Activated gamma-delta T cell treated with anti-CD3 and anti-CD28 coated beads, Interleukin-2, amount 50 U/mL, for 16 hours (primary cell): ENCODE results near the gene MCM10.
A peak's percentile ranks its signal among the peaks of the same experiment; 100 is the strongest.
"Not testable (repeated sequence)": the region's sequence is repeated elsewhere in the genome, so short reads cannot be mapped to it uniquely, and the experiment has no call there.

Experiments used
- DNase-seq: peaks from one replicate; pipeline ENCODE4 v3.0.0-alpha.2; 2020; ENCODE audit warnings: low read depth

Gene MCM10

DNA sequence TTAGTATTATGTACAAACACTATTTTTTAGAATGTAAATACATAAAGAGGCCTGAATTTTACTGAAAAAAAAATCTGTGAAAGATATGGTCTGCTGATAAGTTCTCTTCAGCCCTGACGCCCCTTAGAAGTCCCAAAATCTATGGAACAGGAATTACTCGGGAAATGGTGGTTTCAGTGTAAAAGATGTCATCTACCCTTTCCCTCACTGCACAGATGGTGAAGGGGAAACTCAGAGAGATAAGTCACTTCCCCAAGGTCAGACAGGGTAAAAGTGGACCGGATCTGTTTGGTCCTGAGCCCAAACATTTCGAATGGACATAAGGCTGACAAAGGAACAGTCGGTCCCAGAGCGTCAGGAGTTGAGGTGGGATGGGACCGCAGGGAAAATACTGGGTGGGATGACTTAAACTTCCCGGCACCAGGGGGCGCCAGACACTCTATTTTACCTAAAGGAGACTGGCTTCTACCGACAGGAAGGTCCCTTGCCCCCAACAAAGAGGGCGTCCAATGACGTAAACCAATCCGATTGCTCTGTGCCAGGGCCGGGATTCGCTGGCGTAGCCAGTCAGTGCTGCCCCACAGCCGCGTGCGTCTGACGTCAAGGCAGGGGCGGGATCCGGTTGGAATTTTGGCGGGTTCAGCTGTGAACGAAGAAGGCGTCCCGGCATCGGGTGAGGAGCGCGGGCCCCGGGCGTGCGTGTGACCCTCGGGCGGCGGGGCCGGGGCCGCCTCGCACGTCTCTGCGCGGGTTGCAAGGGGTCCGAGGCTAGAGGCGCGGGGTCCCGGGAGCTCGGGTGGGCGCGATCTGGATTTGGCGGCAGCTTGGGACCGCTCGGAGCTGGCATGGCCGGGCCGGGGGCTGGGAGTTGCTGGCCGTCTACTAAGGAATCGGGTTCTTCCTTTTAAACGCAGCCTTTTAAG is at the start of gene MCM10:
Gene MCM10 (plus strand): TSS at position 625 of the 923 bp plus-strand sequence. CDS start 2,645 bp downstream, outside the sequence.
- peak; percentile 95 for DNase-seq

DNA sequence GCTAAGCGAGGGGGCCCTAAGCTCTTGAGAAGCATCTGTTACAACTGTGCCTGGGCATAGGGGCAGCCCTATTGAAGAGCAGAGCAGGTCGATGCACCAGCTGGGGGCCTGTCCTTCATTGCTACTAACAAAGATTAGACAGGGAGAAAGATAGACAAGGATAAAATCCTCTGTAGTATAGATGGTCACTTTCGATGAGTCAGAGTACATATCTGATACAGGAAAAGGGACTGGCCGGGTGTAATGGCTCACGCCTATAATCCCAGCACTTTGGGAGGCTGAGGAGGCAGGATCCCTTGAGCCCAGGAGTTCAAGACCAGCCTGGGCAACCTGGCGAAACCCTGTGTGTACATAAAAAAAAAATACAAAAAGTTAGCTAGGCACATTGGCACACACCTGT is 47.8 kb upstream of the MCM10 start:
- no peak for DNase-seq

DNA sequence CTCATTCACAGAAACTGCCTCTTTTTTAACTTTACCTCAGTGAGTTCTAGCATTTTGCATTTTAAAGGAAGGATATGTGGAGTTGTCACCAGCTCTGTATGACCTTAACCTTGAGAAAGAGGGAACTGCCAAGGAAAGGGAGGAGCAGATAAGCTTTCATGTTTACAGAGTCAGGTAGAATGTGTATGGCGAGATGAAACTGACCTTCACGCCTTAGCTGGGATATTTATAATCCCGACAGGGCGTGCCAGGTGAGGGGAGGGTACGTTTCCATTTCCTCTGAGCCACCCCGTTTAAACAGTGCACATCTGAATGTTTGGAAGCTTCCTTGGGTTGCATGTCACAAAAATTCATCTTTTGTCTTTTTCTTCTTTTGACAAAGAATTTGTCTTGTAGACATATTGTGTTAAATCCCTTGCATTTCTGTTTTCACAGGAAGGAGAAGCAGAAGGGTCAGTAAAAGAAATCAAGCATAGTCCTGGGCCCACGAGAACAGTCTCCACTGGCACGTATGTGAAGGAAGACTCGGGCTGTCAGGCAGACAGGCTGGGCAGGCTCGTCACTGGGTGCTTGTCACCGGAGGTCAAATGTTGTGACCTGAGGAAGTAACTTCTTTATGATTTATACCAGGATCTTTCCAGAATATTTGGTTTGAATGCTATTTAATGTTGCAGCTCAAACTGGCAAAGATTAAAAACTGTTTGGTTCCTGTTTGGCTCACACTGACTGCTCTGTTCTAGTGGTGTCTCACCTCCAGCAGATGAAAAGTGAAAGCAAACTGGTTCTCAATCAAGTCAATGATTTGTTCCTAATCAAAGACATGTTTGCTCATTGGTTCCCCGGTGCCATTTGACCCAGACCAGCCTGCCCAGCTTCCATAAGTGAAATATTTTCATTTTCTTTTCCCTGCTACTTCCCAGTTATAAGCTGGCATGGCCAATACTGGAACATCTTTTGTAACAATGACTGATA is 45.2 kb upstream of the MCM10 start:
- DNase-seq, result no peak

GRCh38 chr10:13117841-13118783 is 43.2 kb upstream of the MCM10 start:
- DNase-seq, result no peak

DNA sequence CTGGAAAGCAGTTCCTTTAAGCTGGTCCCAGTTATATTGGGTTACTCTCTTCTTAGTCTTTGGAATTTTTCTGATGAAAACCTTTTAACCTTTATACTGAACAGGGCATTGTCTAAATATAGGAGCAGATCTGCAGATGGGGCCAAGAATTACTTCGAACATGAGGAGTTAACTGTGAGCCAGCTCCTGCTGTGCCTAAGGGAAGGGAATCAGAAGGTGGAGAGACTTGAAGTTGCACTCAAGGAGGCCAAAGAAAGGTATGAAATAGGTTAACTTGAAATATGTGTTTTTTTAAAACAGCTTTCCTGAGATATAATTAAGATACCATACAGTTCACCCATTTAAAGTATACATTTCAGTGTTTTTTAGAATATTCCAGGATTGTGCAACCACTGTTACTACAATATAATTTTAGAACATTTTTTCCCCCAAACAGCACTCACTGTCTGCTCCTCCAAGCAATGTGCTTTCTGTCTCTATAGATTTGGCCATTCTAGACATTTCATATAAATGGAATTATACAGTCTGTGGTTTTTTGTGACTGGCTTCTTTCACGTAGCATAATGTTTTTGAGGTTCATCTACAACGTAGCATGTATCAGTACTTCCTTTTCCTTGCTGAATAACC is 42.5 kb upstream of the MCM10 start:
- DNase-seq, result no peak

DNA sequence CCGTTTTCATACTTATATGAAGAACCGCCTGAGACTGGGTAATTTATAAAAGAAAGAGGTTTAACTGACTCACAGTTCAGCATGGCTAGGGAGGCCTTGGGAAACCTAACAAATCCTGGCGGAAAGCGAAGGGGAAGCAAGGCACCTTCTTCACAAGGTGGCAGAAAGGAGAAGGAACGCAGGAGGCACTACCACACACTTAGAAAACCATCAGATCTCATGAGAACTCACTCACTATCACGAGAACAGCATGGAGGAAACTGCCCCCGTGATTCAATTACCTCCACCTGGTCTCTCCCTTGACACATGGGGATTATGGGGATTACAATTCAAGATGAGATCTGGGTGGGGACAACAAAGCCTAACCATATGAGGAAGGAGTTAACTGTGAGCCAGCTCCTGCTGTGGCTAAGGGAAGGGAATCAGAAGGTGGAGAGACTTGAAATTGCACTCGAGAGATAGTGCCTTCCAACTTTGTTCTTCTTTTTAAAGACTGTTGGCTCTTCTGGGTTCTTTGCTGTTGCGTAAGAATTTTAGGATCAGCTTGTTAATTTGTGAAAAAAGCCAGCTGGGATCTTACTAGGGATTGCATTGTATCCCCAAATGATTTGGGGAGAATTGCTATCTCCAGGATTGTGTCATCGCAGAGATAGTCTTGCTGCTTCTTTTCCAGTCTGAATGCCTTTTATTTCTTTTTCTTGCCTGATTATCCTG is 40.4 kb upstream of the MCM10 start:
- DNase-seq, result no peak

GRCh38 chr10:13121500-13121854 is 39.9 kb upstream of the MCM10 start:
- DNase-seq, result no peak

DNA sequence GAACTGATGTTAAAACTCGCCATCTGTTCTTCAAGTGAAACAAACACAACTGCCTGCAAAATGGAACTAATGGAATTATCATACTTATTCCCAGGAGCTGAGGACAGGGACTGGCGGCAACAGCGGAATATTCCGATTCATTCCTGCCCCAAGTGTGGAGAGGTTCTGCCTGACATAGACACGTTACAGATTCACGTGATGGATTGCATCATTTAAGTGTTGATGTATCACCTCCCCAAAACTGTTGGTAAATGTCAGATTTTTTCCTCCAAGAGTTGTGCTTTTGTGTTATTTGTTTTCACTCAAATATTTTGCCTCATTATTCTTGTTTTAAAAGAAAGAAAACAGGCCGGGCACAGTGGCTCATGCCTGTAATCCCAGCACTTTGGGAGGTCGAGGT is 24.7 kb upstream of the MCM10 start:
- no peak for DNase-seq

DNA sequence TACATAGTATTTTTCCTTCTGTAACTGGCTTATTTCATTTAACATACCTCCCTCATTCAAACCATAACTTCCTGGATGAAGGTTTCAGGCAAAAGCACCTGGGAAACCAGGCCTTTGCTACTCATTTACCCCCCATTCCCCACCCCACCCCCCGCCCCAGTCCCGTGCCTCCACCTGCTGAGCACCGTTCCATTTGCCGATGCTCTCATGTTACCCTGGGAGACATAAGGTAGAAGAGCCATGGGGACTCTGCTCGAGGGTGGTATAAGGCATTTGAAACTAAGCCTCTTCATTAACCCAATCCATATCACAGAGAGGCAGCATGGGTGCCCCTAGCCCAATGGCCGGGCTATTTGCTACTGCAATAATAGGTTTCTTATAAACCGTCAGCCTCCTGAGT is 22.2 kb upstream of the MCM10 start:
- no peak for DNase-seq

GRCh38 chr10:13139676-13140075 is 21.7 kb upstream of the MCM10 start:
- no peak for DNase-seq

GRCh38 chr10:13140627-13141190 is 20.6 kb upstream of the MCM10 start:
- no peak for DNase-seq

DNA sequence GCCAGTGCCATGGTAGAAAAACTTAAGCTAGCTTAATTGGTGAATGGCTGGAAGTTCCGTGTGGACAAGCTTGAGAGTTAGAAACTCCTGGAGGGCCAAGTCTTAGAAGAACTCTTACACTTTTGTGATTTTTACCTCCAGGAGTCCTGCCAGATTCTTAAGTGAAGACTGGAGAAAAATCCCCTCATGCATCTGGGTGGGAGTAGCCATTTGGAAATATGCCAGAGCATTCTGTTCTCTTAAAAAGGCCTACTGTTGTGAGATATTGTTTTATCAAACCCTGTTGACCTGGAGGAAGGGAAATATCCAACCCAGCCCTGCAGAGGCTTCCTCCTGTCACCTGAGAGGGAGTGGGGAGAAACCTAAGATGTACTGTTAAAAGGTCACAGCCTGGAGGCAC is 17.6 kb upstream of the MCM10 start:
- no peak for DNase-seq

DNA sequence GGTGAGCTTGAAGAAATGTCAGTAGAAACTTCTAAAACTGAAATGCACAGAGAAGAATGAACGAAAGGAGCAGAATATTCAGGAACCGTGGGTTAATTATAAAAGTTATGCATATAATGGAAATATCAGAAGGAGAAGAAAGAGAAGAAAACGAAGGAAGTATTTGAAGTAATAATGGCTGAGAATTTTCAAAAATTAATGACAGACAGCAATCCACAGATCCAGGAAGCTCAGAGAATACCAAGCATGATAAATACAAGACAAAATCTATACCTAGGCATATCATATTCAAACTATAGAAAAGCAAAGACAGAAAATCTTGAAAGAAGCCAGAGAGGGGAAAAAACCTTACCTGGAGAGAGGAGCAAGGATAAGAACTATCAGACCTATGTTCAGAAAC is 16.5 kb upstream of the MCM10 start:
- no peak for DNase-seq

DNA sequence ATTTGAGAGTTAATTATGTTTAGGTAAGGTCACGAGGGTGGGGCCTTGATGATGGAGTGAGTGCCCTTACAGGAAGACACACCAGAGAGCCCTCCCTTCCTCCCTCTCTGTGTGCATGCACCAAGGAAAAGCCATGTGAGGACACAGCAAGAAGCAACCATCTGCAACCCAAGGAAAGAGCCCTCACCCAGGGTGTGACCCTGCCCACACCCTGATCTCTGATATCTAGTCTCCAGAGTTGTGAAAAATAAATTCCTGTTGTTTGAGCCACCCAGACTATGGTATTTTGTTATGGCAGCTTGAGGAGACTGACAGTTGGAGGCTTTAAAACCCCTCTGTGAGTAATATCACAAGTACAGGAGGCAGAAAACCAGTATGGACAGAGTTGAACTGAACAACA is 15.0 kb upstream of the MCM10 start:
- DNase-seq, result no peak

DNA sequence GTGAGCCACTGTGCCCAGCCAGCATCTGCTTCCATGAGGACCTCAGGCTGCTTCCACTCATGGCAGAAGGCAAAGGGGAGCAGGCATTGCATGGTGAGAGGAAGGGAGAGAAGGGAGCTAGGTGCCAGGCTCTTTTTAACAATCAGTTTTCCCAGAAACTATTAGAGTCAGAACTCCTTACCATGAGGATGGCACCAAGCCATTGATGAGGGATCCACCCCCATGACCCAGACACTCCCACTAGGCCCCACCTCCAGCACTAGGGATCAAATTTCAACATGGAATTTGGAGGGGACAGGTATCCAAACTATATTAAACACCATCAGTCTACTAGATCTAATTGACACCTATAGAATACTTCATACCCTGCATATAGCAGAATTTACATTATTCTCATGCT is 14.2 kb upstream of the MCM10 start:
- no peak for DNase-seq

DNA sequence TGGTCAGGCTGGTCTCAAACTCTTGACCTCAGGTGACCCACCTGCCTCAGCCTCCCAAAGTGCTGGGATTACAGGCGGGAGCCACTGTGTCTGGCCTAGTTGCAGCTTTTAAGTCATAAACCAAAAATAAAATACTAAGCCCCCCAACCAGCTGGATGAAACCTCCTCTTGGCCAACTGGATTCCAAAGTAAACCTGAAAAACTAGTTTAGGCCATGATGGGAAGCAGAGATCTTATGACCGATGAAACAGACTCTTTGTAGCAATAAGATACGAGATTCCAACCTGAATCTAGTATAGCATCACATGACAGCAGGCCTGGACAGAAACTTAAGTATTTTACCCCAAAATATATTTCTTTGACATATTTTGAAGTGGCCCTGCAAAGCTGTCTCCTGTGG is 9.1 kb upstream of the MCM10 start:
- no peak for DNase-seq

DNA sequence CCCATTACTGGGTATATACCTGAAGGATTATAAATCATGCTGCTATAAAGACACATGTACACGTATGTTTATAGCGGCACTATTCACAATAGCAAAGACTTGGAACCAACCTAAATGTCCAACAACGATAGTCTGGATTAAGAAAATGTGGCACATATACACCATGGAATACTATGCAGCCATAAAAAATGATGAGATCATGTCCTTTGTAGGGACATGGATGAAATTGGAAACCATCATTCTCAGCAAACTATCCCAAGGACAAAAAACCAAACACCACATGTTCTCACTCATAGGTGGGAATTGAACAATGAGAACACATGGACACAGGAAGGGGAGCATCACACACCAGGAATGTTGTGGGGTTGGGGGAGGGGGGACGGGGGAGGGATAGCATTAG is 5.5 kb upstream of the MCM10 start:
- not testable (repeated sequence) for DNase-seq

- DNase-seq, result no peak
Measured at GRCh38 chr10:13158401-13158800, 3.0 kb upstream of the MCM10 start.

DNA sequence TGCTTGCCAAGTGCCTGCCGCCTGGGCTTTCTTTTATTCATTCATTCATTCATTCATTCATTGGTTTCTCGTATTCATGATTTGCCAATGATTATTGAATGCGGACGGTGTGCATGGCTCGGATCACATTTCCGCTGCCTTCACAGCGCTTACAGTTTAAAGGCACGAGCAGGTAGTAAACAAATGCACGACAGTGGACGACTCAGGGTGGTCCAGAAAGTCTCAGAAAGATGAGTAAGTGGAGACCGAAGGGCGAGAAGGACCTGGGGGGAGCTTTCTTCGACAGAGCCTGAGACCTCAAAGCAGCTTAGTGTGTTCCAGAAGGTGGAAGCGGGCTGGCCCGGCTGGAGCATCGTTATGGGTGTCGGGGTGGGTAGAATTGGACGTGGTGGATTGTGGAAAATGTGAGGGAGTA is 506 bp downstream of the MCM10 start:
- DNase-seq, result no peak

GRCh38 chr10:13163859-13164258 is 2.5 kb downstream of the MCM10 start:
- DNase-seq, result no peak
